Measurements from ENCODE around the gene PUS1.
A peak's percentile ranks its signal among the peaks of the same experiment; 100 is the strongest.

Gene PUS1

GRCh38 chr12:131922772-131923171 is 6.3 kb upstream of the PUS1 start:
- no peak for TF ChIP-seq ZFX (IDR thresholded peaks at IDR 0.05)
- TF ChIP-seq, protein P1, sequence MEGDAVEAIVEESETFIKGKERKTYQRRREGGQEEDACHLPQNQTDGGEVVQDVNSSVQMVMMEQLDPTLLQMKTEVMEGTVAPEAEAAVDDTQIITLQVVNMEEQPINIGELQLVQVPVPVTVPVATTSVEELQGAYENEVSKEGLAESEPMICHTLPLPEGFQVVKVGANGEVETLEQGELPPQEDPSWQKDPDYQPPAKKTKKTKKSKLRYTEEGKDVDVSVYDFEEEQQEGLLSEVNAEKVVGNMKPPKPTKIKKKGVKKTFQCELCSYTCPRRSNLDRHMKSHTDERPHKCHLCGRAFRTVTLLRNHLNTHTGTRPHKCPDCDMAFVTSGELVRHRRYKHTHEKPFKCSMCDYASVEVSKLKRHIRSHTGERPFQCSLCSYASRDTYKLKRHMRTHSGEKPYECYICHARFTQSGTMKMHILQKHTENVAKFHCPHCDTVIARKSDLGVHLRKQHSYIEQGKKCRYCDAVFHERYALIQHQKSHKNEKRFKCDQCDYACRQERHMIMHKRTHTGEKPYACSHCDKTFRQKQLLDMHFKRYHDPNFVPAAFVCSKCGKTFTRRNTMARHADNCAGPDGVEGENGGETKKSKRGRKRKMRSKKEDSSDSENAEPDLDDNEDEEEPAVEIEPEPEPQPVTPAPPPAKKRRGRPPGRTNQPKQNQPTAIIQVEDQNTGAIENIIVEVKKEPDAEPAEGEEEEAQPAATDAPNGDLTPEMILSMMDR (conservative IDR thresholded peaks at IDR 0.05): no peak
- H3K27ac ChIP-seq: no peak overlapping the region

DNA sequence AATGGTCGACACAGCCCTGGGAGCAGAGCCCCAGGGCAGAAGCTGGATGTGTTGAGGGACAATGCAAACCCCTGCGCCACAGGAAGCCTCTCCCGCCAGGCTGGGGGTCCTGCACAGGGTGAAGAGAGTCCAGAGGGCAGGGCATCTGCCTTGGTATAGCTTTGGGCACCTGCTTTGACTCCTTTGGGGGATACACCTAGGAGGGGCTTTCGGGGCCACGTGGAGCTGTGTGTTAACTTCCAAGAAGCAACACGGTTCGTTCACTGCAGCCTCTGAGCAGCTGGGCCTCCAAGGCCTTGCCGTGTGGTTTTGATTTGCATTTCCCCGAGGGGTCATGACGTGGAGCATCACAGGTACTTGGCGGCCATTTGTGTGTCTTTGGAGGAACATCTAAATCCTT is 5.8 kb upstream of the PUS1 start:
- no peak overlapping the region for H3K27ac ChIP-seq
- no peak for TF ChIP-seq ZFX (IDR thresholded peaks at IDR 0.05)
- TF ChIP-seq, protein P1 (conservative IDR thresholded peaks at IDR 0.05): no peak

DNA sequence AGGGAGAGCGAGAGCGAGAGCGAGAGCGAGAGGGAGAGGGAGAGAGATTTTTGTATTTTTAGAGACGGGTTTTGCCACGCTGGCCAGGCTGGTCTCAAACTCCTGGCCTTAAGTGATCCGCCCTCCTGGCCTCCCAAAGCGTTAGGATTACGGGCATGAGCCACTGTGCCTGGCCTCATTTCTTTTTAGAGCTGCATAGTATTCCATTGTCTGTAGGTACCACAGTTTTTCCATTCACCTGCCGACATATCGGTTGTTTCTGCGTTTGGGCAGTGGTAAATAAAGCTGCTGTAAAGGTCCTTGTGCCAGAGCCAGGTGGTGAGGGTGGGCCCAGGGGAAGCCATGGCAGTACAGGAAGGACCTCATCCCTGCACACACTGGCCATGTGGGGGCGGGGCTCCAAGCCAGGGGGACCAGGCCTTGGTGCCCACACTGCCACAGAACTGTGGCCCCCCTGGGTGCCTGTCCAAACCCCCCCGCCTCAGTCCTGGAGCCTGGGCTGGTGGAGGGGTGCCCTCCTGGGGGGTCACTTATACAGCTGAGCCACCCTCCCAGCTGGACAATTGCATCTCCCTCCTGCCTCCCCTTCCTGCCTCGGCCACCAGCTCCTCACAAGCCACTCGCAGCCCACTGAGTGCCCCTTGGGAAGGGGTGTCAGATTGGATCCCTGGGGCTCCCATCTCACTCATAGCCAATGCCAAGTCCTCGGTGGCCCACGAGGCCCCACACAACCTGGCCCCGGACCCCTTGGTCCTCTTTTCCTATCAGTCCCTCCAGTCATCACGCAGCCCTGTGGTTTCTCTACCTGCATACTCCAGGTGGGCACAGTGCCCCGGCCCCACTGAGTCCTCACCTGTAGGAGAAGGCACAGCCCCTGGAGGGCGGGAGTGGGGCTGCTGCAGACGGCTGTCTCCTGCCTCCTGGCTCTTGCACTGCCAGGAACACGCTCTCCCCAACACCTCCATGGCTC is 1.7 kb upstream of the PUS1 start:
- TF ChIP-seq ZFX (IDR thresholded peaks at IDR 0.05): no peak
- TF ChIP-seq, protein P1 (conservative IDR thresholded peaks at IDR 0.05): no peak
- no peak overlapping the region for H3K27ac ChIP-seq

- TF ChIP-seq ZFX (IDR thresholded peaks at IDR 0.05): no peak
- TF ChIP-seq, protein P1 (conservative IDR thresholded peaks at IDR 0.05): no peak
- peak overlapping the region; percentile 86 for H3K27ac ChIP-seq
Measured at GRCh38 chr12:131928080-131928710, 881 bp upstream of the PUS1 start.

- H3K27ac ChIP-seq: peak overlapping the region; percentile 86
- TF ChIP-seq ZFX (IDR thresholded peaks at IDR 0.05): peak; percentile 64; the same call in 1 of the 2 replicates
- TF ChIP-seq, protein P1 (conservative IDR thresholded peaks at IDR 0.05): no peak
Measured at GRCh38 chr12:131929581-131930456, 743 bp downstream of the PUS1 start.

GRCh38 chr12:131930510-131930909 is 1.4 kb downstream of the PUS1 start:
- H3K27ac ChIP-seq: peak overlapping the region; percentile 86
- no peak for TF ChIP-seq ZFX (IDR thresholded peaks at IDR 0.05)
- TF ChIP-seq, protein P1 (conservative IDR thresholded peaks at IDR 0.05): no peak

All from C4-2B (cell line).